ENCODE measurements around the gene USP13. TPM values are rescaled to one million over a fixed set of nuclear protein-coding genes. Genes with fewer than 3 reads are reported as not detected.
"Not testable (repeated sequence)": the region's sequence is repeated elsewhere in the genome, so short reads cannot be mapped to it uniquely, and the experiment has no call there.

Gene USP13
- total RNA-seq, 6 experiments from 2014 or later, result 6.0 to 11.1 (median 6.9) TPM

GRCh38 chr3:179677884-179678283 lies 25.0 kb downstream of the USP13 start:
- intact Hi-C loops (cut with DNase I), result no loop called here
- no peak for TF ChIP-seq POLR2A (IDR thresholded peaks at IDR 0.05)
- no peak for TF ChIP-seq CTCF (IDR thresholded peaks at IDR 0.05)
- Histone ChIP-seq H3K36me3 (no peaks in the 10 kb centered on the region), H3K9me3 (no peaks in the 10 kb centered on the region), H3K27ac (no peak overlapping the region), H3K4me1 (no peaks in the 10 kb centered on the region), H3K27me3 (no peaks in the 10 kb centered on the region), H3K4me3 (no peak overlapping the region)
- DNase-seq (no peak), ATAC-seq (no peak)
- WGBS (ENCODE audit: insufficient coverage, low coverage, low lambda C conversion rate, missing lambda C conversion rate), result 68% methylated on average over 2 of the region's 2 CpGs

DNA sequence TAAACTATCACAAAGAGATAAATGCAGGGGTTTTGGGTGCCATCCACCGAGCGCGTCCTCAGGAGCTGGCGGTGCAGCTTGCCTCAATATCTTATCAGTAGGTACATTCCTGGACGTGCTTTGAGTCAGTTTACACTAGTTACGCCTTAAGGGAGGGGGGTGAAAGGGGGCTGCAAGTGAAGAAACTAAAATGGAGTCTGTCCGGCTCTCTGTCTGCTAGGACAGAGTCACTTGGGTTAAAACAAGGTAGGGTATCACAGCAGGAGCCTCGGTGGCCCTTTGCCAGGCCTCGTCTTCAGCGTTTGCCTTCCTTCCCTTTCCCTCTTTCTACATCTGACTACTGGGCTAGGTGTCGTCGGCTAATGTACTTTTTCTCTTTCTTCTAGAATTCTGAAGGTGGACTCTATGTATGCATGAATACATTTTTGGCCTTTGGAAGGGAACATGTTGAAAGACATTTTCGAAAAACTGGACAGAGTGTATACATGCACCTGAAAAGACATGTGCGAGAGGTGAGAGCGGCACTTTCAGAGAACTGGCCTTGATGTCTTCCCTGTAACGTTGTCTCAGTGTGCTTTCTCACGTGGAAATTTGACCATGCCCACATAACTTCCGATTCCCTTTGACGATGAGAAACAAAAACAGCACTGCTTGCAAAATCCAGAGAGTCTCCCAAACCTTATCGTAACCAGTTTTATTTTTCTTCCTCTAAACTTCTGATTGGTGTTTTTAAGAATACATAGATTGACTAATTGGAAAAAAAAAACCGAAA lies 28.8 kb downstream of the USP13 start:
- TF ChIP-seq CTCF (IDR thresholded peaks at IDR 0.05) (no peak), POLR2A (IDR thresholded peaks at IDR 0.05) (no peak)
- Histone ChIP-seq H3K4me1 (no peaks in the 10 kb centered on the region), H3K36me3 (no peaks in the 10 kb centered on the region), H3K27ac (peak overlapping the region in 2 of 3 donors; percentile 44 to 50), H3K27me3 (no peaks in the 10 kb centered on the region), H3K9me3 (no peaks in the 10 kb centered on the region), H3K4me3 (no peak overlapping the region)
- intact Hi-C loops (cut with DNase I), result no loop called here
- 59% methylated on average over 19 of the region's 21 CpGs for WGBS (ENCODE audit: insufficient coverage, low coverage, low lambda C conversion rate, missing lambda C conversion rate)
- ATAC-seq (peak; percentile 45 to 70 (median 50)), DNase-seq (no peak)

DNA sequence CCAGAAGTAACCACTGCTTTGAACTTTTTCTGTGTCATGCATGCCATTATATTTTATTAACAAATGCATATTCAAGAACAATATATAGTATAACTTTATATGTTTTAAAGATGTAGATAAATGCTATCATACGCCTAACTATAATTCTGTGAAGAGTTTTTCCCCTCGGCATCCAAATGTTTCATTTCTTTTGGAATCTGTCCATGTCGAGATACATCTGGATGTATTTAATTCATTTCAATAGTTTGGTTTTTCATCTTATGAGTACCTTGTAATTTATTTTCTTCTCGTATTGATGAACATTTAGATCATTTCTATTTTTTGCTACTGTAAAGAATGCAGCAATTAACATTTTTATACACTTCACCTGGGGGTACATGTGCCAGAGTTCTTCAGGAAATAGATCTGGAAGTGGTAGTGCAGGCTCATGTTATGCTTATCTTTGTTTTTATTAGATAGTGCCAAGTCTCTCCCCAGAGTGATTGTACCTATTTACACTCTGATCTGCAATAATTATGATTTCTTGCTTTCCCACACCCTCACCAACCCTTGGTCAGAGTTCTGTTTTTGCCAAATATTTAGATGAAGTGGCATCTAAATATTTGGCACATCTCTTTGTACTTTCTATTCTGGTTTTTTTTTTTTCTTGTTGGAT lies 29.7 kb downstream of the USP13 start:
- Histone ChIP-seq H3K36me3 (no peaks in the 10 kb centered on the region), H3K27ac (peak overlapping the region in 1 of 3 donors; percentile 1), H3K27me3 (no peaks in the 10 kb centered on the region), H3K9me3 (no peaks in the 10 kb centered on the region), H3K4me1 (no peaks in the 10 kb centered on the region), H3K4me3 (no peak overlapping the region)
- WGBS (ENCODE audit: insufficient coverage, low coverage, low lambda C conversion rate, missing lambda C conversion rate), result 48% methylated on average over 4 of the region's 4 CpGs
- ATAC-seq, result no peak
- intact Hi-C loops (cut with DNase I), result no loop called here
- DNase-seq, result no peak
- TF ChIP-seq POLR2A (IDR thresholded peaks at IDR 0.05) (no peak), CTCF (IDR thresholded peaks at IDR 0.05) (no peak)

GRCh38 chr3:179683286-179683685 lies 30.4 kb downstream of the USP13 start:
- DNase-seq; H3K27ac ChIP-seq; intact Hi-C loops (cut with DNase I); H3K36me3 ChIP-seq; H3K4me3 ChIP-seq; ATAC-seq; H3K27me3 ChIP-seq; H3K4me1 ChIP-seq; H3K9me3 ChIP-seq: not testable (repeated sequence)
- 87% methylated on average over 5 of the region's 5 CpGs for WGBS (ENCODE audit: insufficient coverage, low coverage, low lambda C conversion rate, missing lambda C conversion rate)

DNA sequence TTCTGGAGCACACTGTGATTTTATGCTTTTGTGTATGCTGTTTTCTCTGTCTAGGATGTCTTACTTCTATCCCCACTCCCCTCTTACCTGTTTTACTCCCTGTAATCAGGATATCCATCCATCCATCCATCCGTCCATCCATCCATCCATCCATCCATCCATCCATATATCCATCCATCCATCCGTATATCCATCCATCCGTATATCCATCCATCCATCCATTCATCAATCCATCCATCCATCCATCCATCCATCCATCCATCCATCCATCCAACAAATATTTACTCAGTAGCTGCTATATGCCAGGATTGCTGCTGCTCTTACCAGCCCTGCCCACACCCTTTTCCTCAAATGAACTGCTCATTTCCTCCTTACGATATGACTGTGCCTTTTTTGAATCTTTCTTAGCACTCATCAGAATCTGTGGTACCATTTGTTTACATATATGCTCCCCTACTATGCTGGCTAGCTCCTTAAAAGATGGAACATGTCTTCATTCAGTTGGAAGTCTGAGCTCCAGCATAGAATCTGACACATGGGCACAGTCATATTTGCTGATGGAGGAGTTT lies 35.2 kb downstream of the USP13 start:
- WGBS (ENCODE audit: insufficient coverage, low coverage, low lambda C conversion rate, missing lambda C conversion rate), result 45% methylated on average over 4 of the region's 4 CpGs
- H3K9me3 ChIP-seq, result no peaks in the 10 kb centered on the region
- H3K27ac ChIP-seq, result no peak overlapping the region
- no peak for DNase-seq
- no peak overlapping the region for H3K4me3 ChIP-seq
- H3K36me3 ChIP-seq, result no peaks in the 10 kb centered on the region
- no peaks in the 10 kb centered on the region for H3K27me3 ChIP-seq
- no peak for TF ChIP-seq POLR2A (IDR thresholded peaks at IDR 0.05)
- TF ChIP-seq CTCF (IDR thresholded peaks at IDR 0.05), result no peak
- intact Hi-C loops (cut with DNase I), result no loop called here
- ATAC-seq, result no peak
- H3K4me1 ChIP-seq, result no peaks in the 10 kb centered on the region

All from right lobe of liver (tissue), 6 donors.